HUES64 (cell line): Measurements from ENCODE around the gene ZBTB12. TPM values are rescaled to one million over a fixed set of nuclear protein-coding genes. Genes with fewer than 3 reads are reported as not detected.

Experiments
- H3K27ac ChIP-seq: 2 replicates; pipeline ENCODE4 v1.7.0; 2013; ENCODE audit warnings: low read depth, low read length, inconsistent platforms
- H3K27me3 ChIP-seq: 2 replicates; pipeline ENCODE4 v1.6.1; 2013; ENCODE audit warnings: mild to moderate bottlenecking, low read length; ENCODE audit not compliant: insufficient read depth
- H3K36me3 ChIP-seq: 2 replicates; pipeline ENCODE4 v1.6.1; 2013; ENCODE audit warnings: mild to moderate bottlenecking, low read length; ENCODE audit not compliant: insufficient read depth
- H3K4me1 ChIP-seq: 2 replicates; pipeline ENCODE4 v1.6.1; 2013; ENCODE audit warnings: mild to moderate bottlenecking, low read length, moderate library complexity; ENCODE audit not compliant: insufficient read depth
- H3K4me3 ChIP-seq: 2 replicates; pipeline ENCODE4 v1.5.1; 2013; ENCODE audit warnings: mild to moderate bottlenecking, low read length, moderate library complexity
- H3K9ac ChIP-seq: 2 replicates; pipeline ENCODE4 v1.6.1; 2013; ENCODE audit warnings: mild to moderate bottlenecking, low read depth, low read length
- H3K9me3 ChIP-seq: 2 replicates; pipeline ENCODE4 v1.6.1; 2013; ENCODE audit warnings: low read depth, low read length; ENCODE audit not compliant: insufficient read depth
- WGBS: fragments of 150-250, 120-280 bp; methylation state at CpG from one replicate; pipeline ENCODE4 v1.1.7; 2013; ENCODE audit warnings: missing lambda C conversion rate; 5-methylcytosine and 5-hydroxymethylcytosine counted together
- polyA plus RNA-seq, 2 experiments: library from polyadenylated mRNA; stranded (reverse); fragments of 50-300 nt; gene quantifications; one replicate each; pipeline ENCODE4 v1.2.3, GENCODE V29; 2013

The ZBTB12 gene
- polyA plus RNA-seq (2013, experiment 1 of 2): 26.5 TPM
- polyA plus RNA-seq (2013, experiment 2 of 2): 29.8 TPM

GRCh38 chr6:31901953-31902643 is at the start of gene ZBTB12:
TSS of gene ZBTB12 (minus strand) at chr6:31902086. CDS start at chr6:31901305, 781 bp downstream.
- no peaks in the 10 kb centered on the region for H3K9me3 ChIP-seq
- H3K9ac ChIP-seq: peak within 1 kb of the TSS; percentile 81
- peak within 1 kb of the TSS; percentile 74 for H3K4me3 ChIP-seq
- no peaks in the 10 kb centered on the region for H3K27me3 ChIP-seq
- peaks cover 9% of the 10 kb centered on the region; the same call in 1 of the 2 replicates for H3K36me3 ChIP-seq
- H3K4me1 ChIP-seq: peaks cover 13% of the 10 kb centered on the region
- under 1% methylated on average over 66 of the region's 77 CpGs for WGBS
- peak within 1 kb of the TSS; percentile 82 for H3K27ac ChIP-seq

- no peak overlapping the region for H3K27ac ChIP-seq
These were observed 48.2 kb upstream of the ZBTB12 start for GRCh38 chr6:31949926-31950548.

GRCh38 chr6:31948753-31949413 is 47.0 kb upstream of the ZBTB12 start:
- H3K4me3 ChIP-seq: no peak overlapping the region
- H3K4me1 ChIP-seq: peaks cover 8% of the 10 kb centered on the region; the same call in 1 of the 2 replicates
- no peak overlapping the region for H3K27ac ChIP-seq
- H3K36me3 ChIP-seq: peaks cover 26% of the 10 kb centered on the region
- H3K27me3 ChIP-seq: no peaks in the 10 kb centered on the region
- no peaks in the 10 kb centered on the region for H3K9me3 ChIP-seq
- 89% methylated on average over 6 of the region's 6 CpGs for WGBS
- no peak overlapping the region for H3K9ac ChIP-seq

More at GRCh38 chr6:31949926-31950548, 48.2 kb upstream of the ZBTB12 start:
- Histone ChIP-seq H3K4me1 (peaks cover 8% of the 10 kb centered on the region; the same call in 1 of the 2 replicates), H3K36me3 (peaks cover 38% of the 10 kb centered on the region), H3K27me3 (no peaks in the 10 kb centered on the region), H3K9ac (no peak overlapping the region), H3K4me3 (no peak overlapping the region), H3K9me3 (no peaks in the 10 kb centered on the region)
- 93% methylated on average over 7 of the region's 7 CpGs for WGBS

GRCh38 chr6:31948306-31948705 is 46.4 kb upstream of the ZBTB12 start:
- Histone ChIP-seq H3K27ac (no peak overlapping the region), H3K4me3 (no peak overlapping the region), H3K4me1 (peaks cover 8% of the 10 kb centered on the region; the same call in 1 of the 2 replicates), H3K27me3 (no peaks in the 10 kb centered on the region), H3K36me3 (peaks cover 21% of the 10 kb centered on the region), H3K9ac (no peak overlapping the region), H3K9me3 (no peaks in the 10 kb centered on the region)
- 86% methylated on average over 5 of the region's 5 CpGs for WGBS

- WGBS: 86% methylated on average over 4 of the region's 4 CpGs
- peaks cover 8% of the 10 kb centered on the region; the same call in 1 of the 2 replicates for H3K4me1 ChIP-seq
- H3K9me3 ChIP-seq: no peaks in the 10 kb centered on the region
- H3K36me3 ChIP-seq: peaks cover 16% of the 10 kb centered on the region
- H3K27ac ChIP-seq: no peak overlapping the region
- no peak overlapping the region for H3K9ac ChIP-seq
- no peaks in the 10 kb centered on the region for H3K27me3 ChIP-seq
- no peak overlapping the region for H3K4me3 ChIP-seq
These were observed 46.0 kb upstream of the ZBTB12 start for GRCh38 chr6:31947864-31948263.

- H3K27ac ChIP-seq: no peak overlapping the region
- H3K9ac ChIP-seq: no peak overlapping the region
These were observed 45.3 kb upstream of the ZBTB12 start for GRCh38 chr6:31947070-31947675.

GRCh38 chr6:31946370-31946885 is 44.5 kb upstream of the ZBTB12 start:
- WGBS: 86% methylated on average over 11 of the region's 11 CpGs
- Histone ChIP-seq H3K36me3 (peaks cover 7% of the 10 kb centered on the region), H3K9ac (no peak overlapping the region), H3K4me3 (no peak overlapping the region), H3K27ac (no peak overlapping the region), H3K4me1 (peaks cover 8% of the 10 kb centered on the region; the same call in 1 of the 2 replicates), H3K27me3 (no peaks in the 10 kb centered on the region), H3K9me3 (no peaks in the 10 kb centered on the region)

More at GRCh38 chr6:31947070-31947675, 45.3 kb upstream of the ZBTB12 start:
- Histone ChIP-seq H3K4me1 (peaks cover 8% of the 10 kb centered on the region; the same call in 1 of the 2 replicates), H3K9me3 (no peaks in the 10 kb centered on the region), H3K27me3 (no peaks in the 10 kb centered on the region), H3K4me3 (no peak overlapping the region), H3K36me3 (peaks cover 14% of the 10 kb centered on the region)
- 88% methylated on average over 24 of the region's 24 CpGs for WGBS

- no peaks in the 10 kb centered on the region for H3K27me3 ChIP-seq
- H3K4me1 ChIP-seq: peaks cover 9% of the 10 kb centered on the region; the same call in 1 of the 2 replicates
- H3K4me3 ChIP-seq: no peak within 1 kb of the TSS
- H3K27ac ChIP-seq: no peak within 1 kb of the TSS
- no peaks in the 10 kb centered on the region for H3K9me3 ChIP-seq
- WGBS: 71% methylated on average over 11 of the region's 11 CpGs
- no peaks in the 10 kb centered on the region; the same call in 1 of the 2 replicates for H3K36me3 ChIP-seq
- no peak within 1 kb of the TSS for H3K9ac ChIP-seq
These were observed 43.9 kb upstream of the ZBTB12 start, which contains the start of gene CFB for GRCh38 chr6:31945507-31946369. TSS of gene CFB (plus strand) at chr6:31946095. CDS start at chr6:31946222, 127 bp downstream.

GRCh38 chr6:31945154-31945506 is 43.2 kb upstream of the ZBTB12 start:
- WGBS: 90% methylated on average over 9 of the region's 9 CpGs
- Histone ChIP-seq H3K36me3 (no peaks in the 10 kb centered on the region), H3K4me1 (peaks cover 15% of the 10 kb centered on the region; the same call in 1 of the 2 replicates), H3K4me3 (no peak overlapping the region), H3K9ac (no peak overlapping the region), H3K27ac (no peak overlapping the region), H3K27me3 (no peaks in the 10 kb centered on the region), H3K9me3 (no peaks in the 10 kb centered on the region)

- 84% methylated on average over 3 of the region's 3 CpGs for WGBS
- H3K27ac ChIP-seq: no peak overlapping the region
- H3K36me3 ChIP-seq: no peaks in the 10 kb centered on the region
- H3K9ac ChIP-seq: no peak overlapping the region
- no peak overlapping the region for H3K4me3 ChIP-seq
- H3K9me3 ChIP-seq: no peaks in the 10 kb centered on the region
- H3K4me1 ChIP-seq: peaks cover 16% of the 10 kb centered on the region; the same call in 1 of the 2 replicates
- no peaks in the 10 kb centered on the region for H3K27me3 ChIP-seq
These were observed 41.9 kb upstream of the ZBTB12 start for GRCh38 chr6:31943742-31944141.
